Activated B cell treated with CpG ODN at 0.5 μM for 24 hours (primary cell): Measurements from ENCODE around the gene BCDIN3D. TPM values are rescaled to one million over a fixed set of nuclear protein-coding genes. Genes with fewer than 3 reads are reported as not detected.
"Not testable (repeated sequence)": the region's sequence is repeated elsewhere in the genome, so short reads cannot be mapped to it uniquely, and the experiment has no call there.

Experiments used
- ATAC-seq: fragments of 200-7000 bp; cut with Tn5 transposase; one replicate; pipeline ENCODE4 v1.10.0; 2021; ENCODE audit warnings: low read depth, mild to moderate bottlenecking, moderate library complexity
- CTCF ChIA-PET: fragments of 350-600 bp; sonication (Branson Sonifier 250); formaldehyde crosslinking; loops from one replicate; lab custom pipeline; 2021; ENCODE audit warnings: antibody characterized with exemption; lab: Charles Lee
- POLR2A ChIA-PET: fragments of 350-600 bp; sonication (Branson Sonifier 250); formaldehyde crosslinking; loops from one replicate; lab custom pipeline; 2021; ENCODE audit warnings: antibody characterized with exemption; lab: Charles Lee
- DNase-seq: peaks from one replicate; pipeline ENCODE4 v3.0.0; 2022
- H3K27ac Mint-ChIP-seq: one replicate; pipeline ENCODE4 v1.8.0; 2020; ENCODE audit warnings: mixed read lengths
- H3K27me3 Mint-ChIP-seq: one replicate; pipeline ENCODE4 v1.8.0; 2021; ENCODE audit warnings: mixed read lengths
- H3K36me3 Mint-ChIP-seq: one replicate; pipeline ENCODE4 v1.8.0; 2021; ENCODE audit warnings: low read depth, mixed read lengths
- H3K4me1 Mint-ChIP-seq: one replicate; pipeline ENCODE4 v1.8.0; 2021; ENCODE audit warnings: mixed read lengths
- H3K4me3 Mint-ChIP-seq: one replicate; pipeline ENCODE4 v1.8.0; 2020; ENCODE audit warnings: mild to moderate bottlenecking, mixed read lengths
- H3K9me3 Mint-ChIP-seq: one replicate; pipeline ENCODE4 v1.8.0; 2020; ENCODE audit warnings: mixed read lengths
- intact Hi-C: fragments of 100-400 bp; cut with micrococcal nuclease; formaldehyde crosslinking; loops from one replicate; pipeline ENCODE4 v1.15.1; 2024
- total RNA-seq: library from RNA; stranded (reverse); gene quantifications from 2 replicates; pipeline ENCODE4 v1.2.3, GENCODE V29; 2022
- TF ChIP-seq, protein P1 (sequence below): fragments of 200-600 bp; IDR thresholded peaks from one replicate; pipeline ENCODE4 v1.8.0; 2022; ENCODE audit warnings: antibody characterized with exemption, mild to moderate bottlenecking

The BCDIN3D gene
- total RNA-seq, 1 donor from 2014 or later, result 12.0 TPM

- Mint-ChIP-seq H3K27me3 (peaks cover 9% of the 10 kb centered on the region), H3K9me3 (no peaks in the 10 kb centered on the region), H3K4me3 (no peak overlapping the region), H3K4me1 (no peaks in the 10 kb centered on the region), H3K27ac (no peak overlapping the region), H3K36me3 (no peaks in the 10 kb centered on the region)
- CTCF ChIA-PET, result no interaction called here
- ATAC-seq (no peak), DNase-seq (no peak)
- TF ChIP-seq, protein P1, sequence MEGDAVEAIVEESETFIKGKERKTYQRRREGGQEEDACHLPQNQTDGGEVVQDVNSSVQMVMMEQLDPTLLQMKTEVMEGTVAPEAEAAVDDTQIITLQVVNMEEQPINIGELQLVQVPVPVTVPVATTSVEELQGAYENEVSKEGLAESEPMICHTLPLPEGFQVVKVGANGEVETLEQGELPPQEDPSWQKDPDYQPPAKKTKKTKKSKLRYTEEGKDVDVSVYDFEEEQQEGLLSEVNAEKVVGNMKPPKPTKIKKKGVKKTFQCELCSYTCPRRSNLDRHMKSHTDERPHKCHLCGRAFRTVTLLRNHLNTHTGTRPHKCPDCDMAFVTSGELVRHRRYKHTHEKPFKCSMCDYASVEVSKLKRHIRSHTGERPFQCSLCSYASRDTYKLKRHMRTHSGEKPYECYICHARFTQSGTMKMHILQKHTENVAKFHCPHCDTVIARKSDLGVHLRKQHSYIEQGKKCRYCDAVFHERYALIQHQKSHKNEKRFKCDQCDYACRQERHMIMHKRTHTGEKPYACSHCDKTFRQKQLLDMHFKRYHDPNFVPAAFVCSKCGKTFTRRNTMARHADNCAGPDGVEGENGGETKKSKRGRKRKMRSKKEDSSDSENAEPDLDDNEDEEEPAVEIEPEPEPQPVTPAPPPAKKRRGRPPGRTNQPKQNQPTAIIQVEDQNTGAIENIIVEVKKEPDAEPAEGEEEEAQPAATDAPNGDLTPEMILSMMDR, result no peak
- intact Hi-C loops, result no loop called here
- POLR2A ChIA-PET, result no interaction called here
Observed at GRCh38 chr12:49872381-49872780, 29.5 kb upstream of the BCDIN3D start.

DNA sequence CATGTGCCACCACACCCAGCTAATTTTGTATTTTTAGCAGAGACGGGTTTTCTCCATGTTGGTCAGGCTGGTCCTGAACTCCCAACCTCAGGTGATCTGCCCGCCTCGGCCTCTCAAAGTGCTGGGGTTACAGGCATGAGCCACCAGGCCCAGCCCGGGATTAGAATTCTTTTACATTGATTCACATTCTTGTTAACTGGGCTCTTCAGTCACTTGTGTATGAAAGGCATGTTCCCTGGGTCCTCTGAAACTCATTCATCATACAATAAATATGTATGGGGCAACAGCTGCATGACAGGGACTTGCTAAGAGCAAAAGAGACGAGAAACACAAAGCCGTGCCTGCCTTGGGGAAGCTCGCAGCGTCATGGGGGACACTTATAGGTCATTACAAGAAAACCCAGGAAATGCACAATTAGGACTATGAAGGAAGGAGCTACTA is 28.9 kb upstream of the BCDIN3D start:
- DNase-seq, H3K4me1 Mint-ChIP-seq, H3K4me3 Mint-ChIP-seq, POLR2A ChIA-PET, H3K27ac Mint-ChIP-seq, H3K9me3 Mint-ChIP-seq, CTCF ChIA-PET, H3K27me3 Mint-ChIP-seq, ATAC-seq, H3K36me3 Mint-ChIP-seq, intact Hi-C loops: not testable (repeated sequence)

- no peak overlapping the region for H3K4me3 Mint-ChIP-seq
- no peaks in the 10 kb centered on the region for H3K4me1 Mint-ChIP-seq
- ChIA-PET CTCF (no interaction called here), POLR2A (no interaction called here)
- peaks cover 9% of the 10 kb centered on the region for H3K27me3 Mint-ChIP-seq
- TF ChIP-seq, protein P1, result no peak
- no peak for DNase-seq
- H3K9me3 Mint-ChIP-seq, result no peaks in the 10 kb centered on the region
- intact Hi-C loops, result no loop called here
- H3K27ac Mint-ChIP-seq, result no peak overlapping the region
- ATAC-seq, result no peak
- no peaks in the 10 kb centered on the region for H3K36me3 Mint-ChIP-seq
Observed at GRCh38 chr12:49871263-49871561, 28.3 kb upstream of the BCDIN3D start.

DNA sequence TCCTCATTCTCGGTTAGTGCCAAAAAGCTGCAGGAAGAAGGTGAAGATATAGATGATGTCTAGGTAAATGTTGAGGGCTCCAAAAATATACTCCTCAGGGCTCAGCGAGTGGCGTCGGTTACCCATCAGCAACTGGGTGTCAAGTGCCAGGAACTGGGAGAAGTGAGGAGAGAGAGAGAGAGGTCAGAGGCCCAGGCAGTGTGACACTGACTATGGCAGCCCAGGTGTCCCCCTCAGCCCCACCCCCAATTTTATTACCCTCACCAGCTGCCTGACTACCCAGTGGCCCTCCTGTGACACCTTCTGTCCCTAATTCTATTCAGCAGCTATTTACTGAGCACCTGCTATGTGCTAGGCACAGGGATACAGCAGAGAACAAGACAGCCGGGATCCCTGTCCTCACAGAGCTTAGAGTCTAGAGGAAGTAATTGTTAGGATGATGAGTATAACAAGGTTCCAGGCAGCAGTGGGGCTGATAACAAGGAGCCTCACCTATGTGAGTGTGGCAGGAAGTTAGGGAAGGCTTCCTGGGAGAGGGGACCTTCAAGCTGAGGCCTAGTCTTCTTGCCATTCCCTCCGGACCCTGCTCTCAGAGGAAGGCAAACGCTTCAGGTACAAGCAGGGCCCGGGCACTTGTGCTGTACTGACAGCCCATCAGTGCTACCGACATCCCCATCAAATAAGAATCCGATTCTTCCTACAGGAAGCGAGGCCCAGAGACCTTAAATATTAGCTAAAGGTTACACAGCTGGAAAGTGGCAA is 27.8 kb upstream of the BCDIN3D start:
- intact Hi-C loops, result no loop called here
- TF ChIP-seq, protein P1, result no peak
- no peaks in the 10 kb centered on the region for H3K9me3 Mint-ChIP-seq
- H3K36me3 Mint-ChIP-seq, result no peaks in the 10 kb centered on the region
- peaks cover 11% of the 10 kb centered on the region for H3K27me3 Mint-ChIP-seq
- H3K4me3 Mint-ChIP-seq, result no peak overlapping the region
- ChIA-PET POLR2A (no interaction called here), CTCF (no interaction called here)
- no peaks in the 10 kb centered on the region for H3K4me1 Mint-ChIP-seq
- ATAC-seq (no peak), DNase-seq (no peak)
- H3K27ac Mint-ChIP-seq, result no peak overlapping the region

DNA sequence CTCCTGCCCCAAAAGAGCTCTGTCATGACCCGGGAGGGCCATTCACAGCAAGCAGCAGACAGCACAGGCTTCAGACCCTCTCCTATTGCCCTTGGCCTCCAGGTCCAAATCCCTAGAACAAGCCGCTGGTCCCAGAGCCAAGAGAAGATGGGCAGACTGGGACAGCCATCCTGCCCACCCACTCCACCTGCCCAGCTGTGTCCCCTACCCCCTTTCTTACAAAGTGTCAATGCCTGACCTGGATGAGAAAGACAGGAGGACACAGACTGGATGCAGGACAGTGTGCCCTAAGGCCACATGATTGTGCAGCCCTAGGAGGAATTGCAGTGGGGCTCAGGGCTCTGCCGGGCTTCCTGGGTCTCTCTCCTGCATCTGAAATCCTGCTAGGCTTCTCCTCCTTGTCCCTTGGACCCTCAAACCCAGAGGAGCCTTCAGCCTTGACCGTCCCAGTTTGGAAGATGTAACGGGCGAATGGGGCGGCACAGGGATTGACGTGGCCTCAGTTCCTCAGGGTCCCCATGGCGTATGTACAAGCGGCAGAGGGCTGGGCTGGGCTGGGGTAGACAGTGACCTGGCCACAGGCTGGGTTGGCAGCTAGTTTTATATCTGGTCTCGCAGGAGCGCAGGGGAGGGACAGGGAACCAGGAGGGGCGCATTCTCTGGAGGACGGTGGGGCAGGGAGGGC is 27.1 kb upstream of the BCDIN3D start:
- Mint-ChIP-seq H3K27me3 (peaks cover 11% of the 10 kb centered on the region), H3K9me3 (no peaks in the 10 kb centered on the region), H3K36me3 (no peaks in the 10 kb centered on the region), H3K4me3 (no peak overlapping the region), H3K4me1 (no peaks in the 10 kb centered on the region), H3K27ac (no peak overlapping the region)
- POLR2A ChIA-PET, result no interaction called here
- DNase-seq (no peak), ATAC-seq (no peak)
- CTCF ChIA-PET, result no interaction called here
- intact Hi-C loops, result loop anchor here (5.0 kb wide), 1 partner anchor 97 kb away; no protein-coding TSS in a partner anchor
- TF ChIP-seq, protein P1, result no peak
